Measurements from ENCODE around the gene TMEM132C. TPM values are rescaled to one million over a fixed set of nuclear protein-coding genes. Genes with fewer than 3 reads are reported as not detected.

The TMEM132C gene
- total and polyA plus RNA-seq, 2 donors (not counting 1 experiment from before 2014, with no cell fraction given), result not detected

- TF ChIP-seq CTCF (IDR thresholded peaks at IDR 0.05), result no peak
- TF ChIP-seq EZH2 (IDR thresholded peaks at IDR 0.05; ENCODE audit: borderline replicate concordance, insufficient read depth, low read depth, low read length, poor library complexity, severe bottlenecking), result no peak
- H3K4me3 Mint-ChIP-seq, result no peak overlapping the region
- ChIA-PET POLR2A (no interaction called here), CTCF (no interaction called here)
- Histone ChIP-seq H3K79me2 (ENCODE audit: control insufficient read depth, insufficient read depth, low read length) (no peaks in the 10 kb centered on the region), H3K4me2 (replicated peaks; ENCODE audit: low read depth, low read length, poor library complexity, severe bottlenecking) (no peak overlapping the region), H3K36me3 (replicated peaks in 1 of 2; ENCODE audit: control extremely low read depth in 1 of 2, control insufficient read depth in 1 of 2, extremely low read depth in 1 of 2, insufficient read depth in 2 of 2, low read length in 1 of 2) (no peaks in the 10 kb centered on the region), H4K20me1 (ENCODE audit: control insufficient read depth, insufficient read depth, low read length, poor library complexity, severe bottlenecking) (no peaks in the 10 kb centered on the region), H3K4me1 (ENCODE audit: control insufficient read depth in 2 of 2, insufficient read depth in 2 of 2, low read length in 2 of 2) (no peaks in the 10 kb centered on the region), H3K9me3 (ENCODE audit: control extremely low read depth in 1 of 3, control insufficient read depth in 2 of 3, insufficient read depth in 1 of 3, low read length in 2 of 3) (peaks cover 0 to 7% (median 0%) of the 10 kb centered on the region in 3 donors), H3K27me3 (replicated peaks in 1 of 4; ENCODE audit: control extremely low read depth in 1 of 4, control insufficient read depth in 3 of 4, insufficient read depth in 4 of 4, low read length in 3 of 4) (no peaks in the 10 kb centered on the region), H2AFZ (ENCODE audit: insufficient read depth, low read depth, low read length, poor library complexity, severe bottlenecking) (no peak overlapping the region), H3K27ac (ENCODE audit: low read length in 2 of 2) (no peak overlapping the region), H3K9ac (ENCODE audit: low read length) (no peak overlapping the region), H3K4me3 (ENCODE audit: control extremely low read depth in 1 of 5, extremely low read depth in 1 of 5, insufficient read depth in 1 of 5, low read depth in 2 of 5, low read length in 4 of 5) (no peak overlapping the region)
- no peaks in the 10 kb centered on the region for H3K27me3 Mint-ChIP-seq
- no peak for DNase-seq
- peaks cover 5% of the 10 kb centered on the region for H3K9me3 Mint-ChIP-seq (ENCODE audit: insufficient read depth)
- H3K4me1 Mint-ChIP-seq, result no peaks in the 10 kb centered on the region
- no peak overlapping the region for H3K27ac Mint-ChIP-seq
- no peak for ATAC-seq (ENCODE audit: low read depth)
- no CpG with 5 or more reads among the region's 1 CpG for WGBS (ENCODE audit: insufficient coverage)
- intact Hi-C loops (cut with micrococcal nuclease), result no loop called here
Observed at GRCh38 chr12:128537668-128538067, 270.7 kb downstream of the TMEM132C start.

DNA sequence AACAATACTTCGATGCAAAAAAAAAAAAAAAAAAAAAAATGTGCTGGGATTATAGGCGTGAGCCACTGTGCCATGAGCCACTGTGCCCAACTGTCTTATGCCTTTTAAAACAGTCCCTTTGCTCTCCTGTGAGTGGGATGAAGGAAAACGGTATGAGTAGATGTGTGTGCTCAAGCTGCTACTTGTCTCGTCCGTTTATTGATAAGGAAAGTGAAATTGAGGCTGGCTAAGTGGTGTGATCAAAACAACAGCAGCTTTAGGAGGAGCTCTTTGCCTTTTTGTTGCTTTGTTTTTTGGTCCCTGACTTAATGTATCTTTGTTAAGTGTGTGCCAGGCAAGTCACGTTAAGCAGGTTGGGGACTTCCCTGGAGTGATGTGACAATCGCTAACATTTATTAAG lies 275.9 kb downstream of the TMEM132C start:
- TF ChIP-seq EZH2 (IDR thresholded peaks at IDR 0.05; ENCODE audit: borderline replicate concordance, insufficient read depth, low read depth, low read length, poor library complexity, severe bottlenecking) (no peak), CTCF (IDR thresholded peaks at IDR 0.05) (no peak)
- H3K27me3 Mint-ChIP-seq, result no peaks in the 10 kb centered on the region
- Histone ChIP-seq H4K20me1 (ENCODE audit: control insufficient read depth, insufficient read depth, low read length, poor library complexity, severe bottlenecking) (no peaks in the 10 kb centered on the region), H2AFZ (ENCODE audit: insufficient read depth, low read depth, low read length, poor library complexity, severe bottlenecking) (no peak overlapping the region), H3K4me3 (ENCODE audit: control extremely low read depth in 1 of 5, extremely low read depth in 1 of 5, insufficient read depth in 1 of 5, low read depth in 2 of 5, low read length in 4 of 5) (no peak overlapping the region), H3K36me3 (replicated peaks in 1 of 2; ENCODE audit: control extremely low read depth in 1 of 2, control insufficient read depth in 1 of 2, extremely low read depth in 1 of 2, insufficient read depth in 2 of 2, low read length in 1 of 2) (no peaks in the 10 kb centered on the region), H3K4me1 (ENCODE audit: control insufficient read depth in 2 of 2, insufficient read depth in 2 of 2, low read length in 2 of 2) (no peaks in the 10 kb centered on the region), H3K9me3 (ENCODE audit: control extremely low read depth in 1 of 3, control insufficient read depth in 2 of 3, insufficient read depth in 1 of 3, low read length in 2 of 3) (peaks cover 0 to 9% (median 0%) of the 10 kb centered on the region in 3 donors), H3K27ac (ENCODE audit: low read length in 2 of 2) (no peak overlapping the region), H3K79me2 (ENCODE audit: control insufficient read depth, insufficient read depth, low read length) (no peaks in the 10 kb centered on the region), H3K27me3 (replicated peaks in 1 of 4; ENCODE audit: control extremely low read depth in 1 of 4, control insufficient read depth in 3 of 4, insufficient read depth in 4 of 4, low read length in 3 of 4) (no peaks in the 10 kb centered on the region), H3K4me2 (replicated peaks; ENCODE audit: low read depth, low read length, poor library complexity, severe bottlenecking) (no peak overlapping the region), H3K9ac (ENCODE audit: low read length) (no peak overlapping the region)
- DNase-seq (no peak), ATAC-seq (ENCODE audit: low read depth) (no peak)
- intact Hi-C loops (cut with micrococcal nuclease), result no loop called here
- WGBS (ENCODE audit: insufficient coverage), result 78% methylated on average over 4 of the region's 7 CpGs
- CTCF ChIA-PET, result no interaction called here
- POLR2A ChIA-PET, result no interaction called here
- H3K27ac Mint-ChIP-seq, result no peak overlapping the region
- H3K4me1 Mint-ChIP-seq, result no peaks in the 10 kb centered on the region
- H3K9me3 Mint-ChIP-seq (ENCODE audit: insufficient read depth), result no peaks in the 10 kb centered on the region
- H3K4me3 Mint-ChIP-seq, result no peak overlapping the region

Measured in B cell (primary cell).